ENCODE results near the gene AOPEP.

Gene AOPEP

GRCh38 chr9:95129476-95130291 lies 403.2 kb downstream of the AOPEP start:
- Histone ChIP-seq H3K4me1 (ENCODE audit: control insufficient read depth in 1 of 2, insufficient read depth in 2 of 2, low read length in 2 of 2) (peaks cover 16 to 33% of the 10 kb centered on the region in 2 donors), H3K4me3 (ENCODE audit: low read depth in 1 of 2, low read length in 2 of 2) (no peak overlapping the region), H3K27me3 (ENCODE audit: control insufficient read depth in 1 of 2, insufficient read depth in 2 of 2, low read length in 2 of 2) (no peaks in the 10 kb centered on the region), H3K36me3 (ENCODE audit: control insufficient read depth in 1 of 2, insufficient read depth in 2 of 2, low read length in 2 of 2) (no peaks in the 10 kb centered on the region), H3K27ac (ENCODE audit: low read depth, low read length) (no peak overlapping the region), H3K9me3 (ENCODE audit: control insufficient read depth in 1 of 2, low read length in 2 of 2) (no peaks in the 10 kb centered on the region), H3K9ac (ENCODE audit: low read depth in 1 of 2, low read length in 2 of 2) (no peak overlapping the region)

GRCh38 chr9:95130484-95130883 lies 404.0 kb downstream of the AOPEP start:
- no peaks in the 10 kb centered on the region for H3K27me3 ChIP-seq (ENCODE audit: control insufficient read depth in 1 of 2, insufficient read depth in 2 of 2, low read length in 2 of 2)
- no peaks in the 10 kb centered on the region for H3K36me3 ChIP-seq (ENCODE audit: control insufficient read depth in 1 of 2, insufficient read depth in 2 of 2, low read length in 2 of 2)
- H3K4me1 ChIP-seq (ENCODE audit: control insufficient read depth in 1 of 2, insufficient read depth in 2 of 2, low read length in 2 of 2) = peaks cover 20 to 40% of the 10 kb centered on the region in 2 donors
- no peak overlapping the region for H3K27ac ChIP-seq (ENCODE audit: low read depth, low read length)
- no peak overlapping the region for H3K9ac ChIP-seq (ENCODE audit: low read depth in 1 of 2, low read length in 2 of 2)
- H3K9me3 ChIP-seq (ENCODE audit: control insufficient read depth in 1 of 2, low read length in 2 of 2) = no peaks in the 10 kb centered on the region
- H3K4me3 ChIP-seq (ENCODE audit: low read depth in 1 of 2, low read length in 2 of 2) = no peak overlapping the region

GRCh38 chr9:95131023-95131943 lies 404.8 kb downstream of the AOPEP start:
- peaks cover 20 to 40% of the 10 kb centered on the region in 2 donors for H3K4me1 ChIP-seq (ENCODE audit: control insufficient read depth in 1 of 2, insufficient read depth in 2 of 2, low read length in 2 of 2)
- H3K9me3 ChIP-seq (ENCODE audit: control insufficient read depth in 1 of 2, low read length in 2 of 2) = no peaks in the 10 kb centered on the region
- no peak overlapping the region for H3K4me3 ChIP-seq (ENCODE audit: low read depth in 1 of 2, low read length in 2 of 2)
- H3K27me3 ChIP-seq (ENCODE audit: control insufficient read depth in 1 of 2, insufficient read depth in 2 of 2, low read length in 2 of 2) = no peaks in the 10 kb centered on the region
- no peaks in the 10 kb centered on the region for H3K36me3 ChIP-seq (ENCODE audit: control insufficient read depth in 1 of 2, insufficient read depth in 2 of 2, low read length in 2 of 2)
- no peak overlapping the region for H3K9ac ChIP-seq (ENCODE audit: low read depth in 1 of 2, low read length in 2 of 2)
- H3K27ac ChIP-seq (ENCODE audit: low read depth, low read length) = no peak overlapping the region

- Histone ChIP-seq H3K4me3 (ENCODE audit: low read depth in 1 of 2, low read length in 2 of 2) (no peak overlapping the region), H3K36me3 (ENCODE audit: control insufficient read depth in 1 of 2, insufficient read depth in 2 of 2, low read length in 2 of 2) (peaks cover 0 to under 1% of the 10 kb centered on the region in 2 donors), H3K9me3 (ENCODE audit: control insufficient read depth in 1 of 2, low read length in 2 of 2) (no peaks in the 10 kb centered on the region), H3K4me1 (ENCODE audit: control insufficient read depth in 1 of 2, insufficient read depth in 2 of 2, low read length in 2 of 2) (peaks cover 20 to 34% of the 10 kb centered on the region in 2 donors), H3K27me3 (ENCODE audit: control insufficient read depth in 1 of 2, insufficient read depth in 2 of 2, low read length in 2 of 2) (no peaks in the 10 kb centered on the region), H3K9ac (ENCODE audit: low read depth in 1 of 2, low read length in 2 of 2) (no peak overlapping the region), H3K27ac (ENCODE audit: low read depth, low read length) (no peak overlapping the region)
These were observed 406.1 kb downstream of the AOPEP start for GRCh38 chr9:95132366-95133324.

GRCh38 chr9:95133325-95133705 lies 406.8 kb downstream of the AOPEP start:
- H3K4me1 ChIP-seq (ENCODE audit: control insufficient read depth in 1 of 2, insufficient read depth in 2 of 2, low read length in 2 of 2) = peaks cover 20 to 34% of the 10 kb centered on the region in 2 donors
- no peak overlapping the region for H3K9ac ChIP-seq (ENCODE audit: low read depth in 1 of 2, low read length in 2 of 2)
- H3K4me3 ChIP-seq (ENCODE audit: low read depth in 1 of 2, low read length in 2 of 2) = no peak overlapping the region
- no peak overlapping the region for H3K27ac ChIP-seq (ENCODE audit: low read depth, low read length)
- no peaks in the 10 kb centered on the region for H3K9me3 ChIP-seq (ENCODE audit: control insufficient read depth in 1 of 2, low read length in 2 of 2)
- peaks cover 0 to 2% of the 10 kb centered on the region in 2 donors for H3K36me3 ChIP-seq (ENCODE audit: control insufficient read depth in 1 of 2, insufficient read depth in 2 of 2, low read length in 2 of 2)
- H3K27me3 ChIP-seq (ENCODE audit: control insufficient read depth in 1 of 2, insufficient read depth in 2 of 2, low read length in 2 of 2) = no peaks in the 10 kb centered on the region

- Histone ChIP-seq H3K4me3 (ENCODE audit: low read depth in 1 of 2, low read length in 2 of 2) (peak overlapping the region; percentile 41 to 48), H3K9ac (ENCODE audit: low read depth in 1 of 2, low read length in 2 of 2) (peak overlapping the region in 1 of 2 donors; percentile 24), H3K27me3 (ENCODE audit: control insufficient read depth in 1 of 2, insufficient read depth in 2 of 2, low read length in 2 of 2) (no peaks in the 10 kb centered on the region), H3K36me3 (ENCODE audit: control insufficient read depth in 1 of 2, insufficient read depth in 2 of 2, low read length in 2 of 2) (peaks cover 0 to 2% of the 10 kb centered on the region in 2 donors), H3K27ac (ENCODE audit: low read depth, low read length) (peak overlapping the region; percentile 13), H3K4me1 (ENCODE audit: control insufficient read depth in 1 of 2, insufficient read depth in 2 of 2, low read length in 2 of 2) (peaks cover 20 to 34% of the 10 kb centered on the region in 2 donors), H3K9me3 (ENCODE audit: control insufficient read depth in 1 of 2, low read length in 2 of 2) (no peaks in the 10 kb centered on the region)
These were observed 408.0 kb downstream of the AOPEP start for GRCh38 chr9:95134457-95134881.

GRCh38 chr9:95135756-95136155 lies 409.3 kb downstream of the AOPEP start:
- Histone ChIP-seq H3K36me3 (ENCODE audit: control insufficient read depth in 1 of 2, insufficient read depth in 2 of 2, low read length in 2 of 2) (peaks cover 0 to 2% of the 10 kb centered on the region in 2 donors), H3K27ac (ENCODE audit: low read depth, low read length) (no peak overlapping the region), H3K9ac (ENCODE audit: low read depth in 1 of 2, low read length in 2 of 2) (no peak overlapping the region), H3K9me3 (ENCODE audit: control insufficient read depth in 1 of 2, low read length in 2 of 2) (no peaks in the 10 kb centered on the region), H3K27me3 (ENCODE audit: control insufficient read depth in 1 of 2, insufficient read depth in 2 of 2, low read length in 2 of 2) (no peaks in the 10 kb centered on the region), H3K4me3 (ENCODE audit: low read depth in 1 of 2, low read length in 2 of 2) (no peak overlapping the region), H3K4me1 (ENCODE audit: control insufficient read depth in 1 of 2, insufficient read depth in 2 of 2, low read length in 2 of 2) (peaks cover 20 to 22% of the 10 kb centered on the region in 2 donors)
